H9 (cell line): ENCODE data around the gene CYBA. TPM values are rescaled to one million over a fixed set of nuclear protein-coding genes. Genes with fewer than 3 reads are reported as not detected.

Experiments used
- DNase-seq: peaks from one replicate; pipeline ENCODE4 v3.0.0-alpha.2; 2017
- H2AFZ ChIP-seq: one replicate; pipeline ENCODE4 v1.6.1; 2013; ENCODE audit warnings: mild to moderate bottlenecking, low read length, control low read depth, moderate library complexity
- H2AK5ac ChIP-seq: 2 replicates; pipeline ENCODE4 v1.6.1; 2013; ENCODE audit warnings: low read length, control low read depth, mixed read lengths; ENCODE audit not compliant: insufficient read length
- H2BK120ac ChIP-seq: one replicate; pipeline ENCODE4 v1.6.1; 2013; ENCODE audit warnings: low read depth, mild to moderate bottlenecking, low read length, control low read depth, inconsistent platforms; ENCODE audit not compliant: poor library complexity, severe bottlenecking
- H2BK12ac ChIP-seq: 2 replicates; pipeline ENCODE4 v1.6.1; 2013; ENCODE audit warnings: low read length, control low read depth, mixed read lengths, low read depth; ENCODE audit not compliant: insufficient read length
- H2BK15ac ChIP-seq: 2 replicates; pipeline ENCODE4 v1.6.1; 2013; ENCODE audit warnings: low read depth, low read length, control low read depth
- H2BK20ac ChIP-seq: one replicate; pipeline ENCODE4 v1.6.1; 2013; ENCODE audit warnings: low read depth, mild to moderate bottlenecking, low read length, control low read depth, inconsistent platforms; ENCODE audit not compliant: poor library complexity, severe bottlenecking
- H2BK5ac ChIP-seq: 2 replicates; pipeline ENCODE4 v1.6.1; 2013; ENCODE audit warnings: low read length, control low read depth, mixed read lengths; ENCODE audit not compliant: insufficient read length
- H3K14ac ChIP-seq: 2 replicates; pipeline ENCODE4 v1.6.1; 2013; ENCODE audit warnings: low read length, control low read depth; ENCODE audit not compliant: insufficient read depth
- H3K18ac ChIP-seq: 2 replicates; pipeline ENCODE4 v1.6.1; 2013; ENCODE audit warnings: low read depth, mild to moderate bottlenecking, mixed read lengths, low read length, control low read depth; ENCODE audit not compliant: insufficient read length
- H3K23ac ChIP-seq: 2 replicates; pipeline ENCODE4 v1.6.1; 2013; ENCODE audit warnings: low read length, control low read depth, mixed read lengths, low read depth; ENCODE audit not compliant: insufficient read length
- H3K23me2 ChIP-seq: 2 replicates; pipeline ENCODE4 v1.6.1; 2013; ENCODE audit warnings: low read depth, mild to moderate bottlenecking, mixed read lengths, low read length, control low read depth; ENCODE audit not compliant: insufficient read length, poor library complexity, severe bottlenecking
- H3K27ac ChIP-seq: 2 replicates; pipeline ENCODE4 v1.5.1; 2013; ENCODE audit warnings: low read length, control low read depth, mixed read lengths, low read depth; ENCODE audit not compliant: insufficient read length
- H3K27me3 ChIP-seq: 2 replicates; pipeline ENCODE4 v1.6.1; 2013; ENCODE audit warnings: low read length, control low read depth, inconsistent platforms; ENCODE audit not compliant: insufficient read depth
- H3K4ac ChIP-seq: 2 replicates; pipeline ENCODE4 v1.6.1; 2013; ENCODE audit warnings: low read depth, mild to moderate bottlenecking, control low read depth, inconsistent platforms, low read length, moderate library complexity
- H3K4me1 ChIP-seq: 2 replicates; pipeline ENCODE4 v1.6.1; 2013; ENCODE audit warnings: low read length, control low read depth, inconsistent platforms; ENCODE audit not compliant: insufficient read depth
- H3K4me2 ChIP-seq: 2 replicates; pipeline ENCODE4 v1.6.1; 2013; ENCODE audit warnings: low read length, control low read depth, mixed read lengths; ENCODE audit not compliant: insufficient read length, insufficient read depth
- H3K56ac ChIP-seq: 2 replicates; pipeline ENCODE4 v1.6.1; 2013; ENCODE audit warnings: low read depth, mild to moderate bottlenecking, mixed read lengths, low read length, control low read depth; ENCODE audit not compliant: insufficient read length
- H3K79me1 ChIP-seq: 2 replicates; pipeline ENCODE4 v1.6.1; 2013; ENCODE audit warnings: low read depth, mild to moderate bottlenecking, moderate library complexity, low read length, control low read depth, inconsistent platforms; ENCODE audit not compliant: insufficient read depth, poor library complexity, severe bottlenecking
- H3K79me2 ChIP-seq: 2 replicates; pipeline ENCODE4 v1.6.1; 2013; ENCODE audit warnings: low read length, control low read depth, inconsistent platforms; ENCODE audit not compliant: insufficient read depth
- H3K9ac ChIP-seq: 2 replicates; pipeline ENCODE4 v1.6.1; 2013; ENCODE audit warnings: low read length, control low read depth, mixed read lengths; ENCODE audit not compliant: insufficient read length; ENCODE audit errors: extremely low read depth
- H3K9me3 ChIP-seq: one replicate; pipeline ENCODE4 v1.6.1; 2013; ENCODE audit warnings: low read depth, low read length, inconsistent platforms; ENCODE audit not compliant: control insufficient read depth
- H3T11ph ChIP-seq: one replicate; pipeline ENCODE4 v1.6.1; 2013; ENCODE audit warnings: mild to moderate bottlenecking, low read length, control low read depth, inconsistent platforms
- H4K20me1 ChIP-seq: one replicate; pipeline ENCODE4 v1.6.1; 2013; ENCODE audit not compliant: control insufficient read depth, insufficient read length, insufficient read depth
- H4K5ac ChIP-seq: 2 replicates; pipeline ENCODE4 v1.6.1; 2013; ENCODE audit warnings: low read depth, mild to moderate bottlenecking, mixed read lengths, low read length, control low read depth; ENCODE audit not compliant: insufficient read length
- H4K8ac ChIP-seq: replicated peaks from 2 replicates; pipeline ENCODE4 v1.6.1; 2013; ENCODE audit warnings: low read length, control low read depth, mixed read lengths, low read depth; ENCODE audit not compliant: insufficient read length
- H4K91ac ChIP-seq: 2 replicates; pipeline ENCODE4 v1.6.1; 2013; ENCODE audit warnings: low read depth, mild to moderate bottlenecking, moderate library complexity, mixed read lengths, low read length, control low read depth; ENCODE audit not compliant: insufficient read length
- H3K27ac Mint-ChIP-seq, 3 experiments: 2 replicates in 2 of 3; 3 replicates in 1 of 3; pipeline ENCODE4 v1.8.0; 2020 to 2021; ENCODE audit warnings: mixed read lengths in 3 of 3, mild to moderate bottlenecking in 1 of 3, moderate library complexity in 1 of 3
- H3K27me3 Mint-ChIP-seq: 2 replicates; pipeline ENCODE4 v1.8.0; 2021; ENCODE audit warnings: low read depth, mild to moderate bottlenecking, moderate library complexity, mixed read lengths
- H3K36me3 Mint-ChIP-seq, 3 experiments: 2 replicates in 2 of 3; 3 replicates in 1 of 3; pipeline ENCODE4 v1.8.0; 2020 to 2021; ENCODE audit warnings: low read depth in 3 of 3, mixed read lengths in 3 of 3; ENCODE audit not compliant: insufficient read depth in 1 of 3
- H3K4me1 Mint-ChIP-seq, 2 experiments: 2 replicates each; pipeline ENCODE4 v1.8.0; 2020; ENCODE audit warnings: mixed read lengths in 2 of 2
- H3K4me3 Mint-ChIP-seq, 2 experiments: 2 replicates in 1 of 2; 3 replicates in 1 of 2; pipeline ENCODE4 v1.8.0; 2020 to 2021; ENCODE audit warnings: mild to moderate bottlenecking in 2 of 2, mixed read lengths in 2 of 2, moderate library complexity in 1 of 2
- H3K9me3 Mint-ChIP-seq, 2 experiments: 2 replicates in 1 of 2; 3 replicates in 1 of 2; pipeline ENCODE4 v1.8.0; 2020; ENCODE audit warnings: mild to moderate bottlenecking in 2 of 2, mixed read lengths in 2 of 2, moderate library complexity in 1 of 2
- CTCF ChIP-seq: fragments of 200-600 bp; sonication (generic); conservative IDR thresholded peaks from 3 replicates; pipeline ENCODE4 v1.8.0; 2021; ENCODE audit warnings: antibody characterized with exemption, mild to moderate bottlenecking
- WGBS: extraction: QIAGEN DNeasy Blood & Tissue Kit; methylation state at CpG from one replicate; pipeline ENCODE4 v1.1.7; 2013; ENCODE audit warnings: missing lambda C conversion rate, low lambda C conversion rate, mixed read lengths; ENCODE audit not compliant: insufficient read length; ENCODE audit errors: extremely low coverage; 5-methylcytosine and 5-hydroxymethylcytosine counted together
- total RNA-seq: library from RNA; stranded (reverse); gene quantifications from 2 replicates; pipeline ENCODE4 v1.2.1, GENCODE V29; 2021

Gene CYBA
- total RNA-seq, 1 experiment from 2014 or later, result 153 TPM

GRCh38 chr16:88651989-88652761 is 1.3 kb upstream of the CYBA start:
- Mint-ChIP-seq H3K4me1 (peaks cover 8 to 12% of the 10 kb centered on the region in 2 experiments), H3K4me3 (no peak overlapping the region; a peak in 1 of 5 replicates), H3K27me3 (no peaks in the 10 kb centered on the region), H3K27ac (no peak overlapping the region), H3K36me3 (peaks cover 10 to 31% (median 29%) of the 10 kb centered on the region in 3 experiments; a peak in 6 of 7 replicates), H3K9me3 (no peaks in the 10 kb centered on the region; a peak in 1 of 5 replicates)
- Histone ChIP-seq H4K20me1 (no peaks in the 10 kb centered on the region), H3K27me3 (no peaks in the 10 kb centered on the region), H3K18ac (no peak overlapping the region), H4K91ac (no peak overlapping the region), H3K9ac (no peak overlapping the region), H4K5ac (no peak overlapping the region), H4K8ac (no peak overlapping the region), H2BK120ac (no peak overlapping the region), H3K4me1 (no peaks in the 10 kb centered on the region; the same call in 1 of the 2 replicates), H3K56ac (no peak overlapping the region), H2AFZ (no peak overlapping the region), H3K23ac (no peak overlapping the region), H2BK15ac (no peak overlapping the region), H3K79me1 (peaks cover 3% of the 10 kb centered on the region), H3K27ac (no peak overlapping the region), H3K9me3 (no peaks in the 10 kb centered on the region), H3K4ac (no peak overlapping the region), H3K79me2 (no peaks in the 10 kb centered on the region), H2BK20ac (no peak overlapping the region), H3K4me2 (no peak overlapping the region), H3T11ph (no peak overlapping the region), H3K23me2 (peaks cover 17% of the 10 kb centered on the region), H2BK5ac (no peak overlapping the region), H2BK12ac (no peak overlapping the region), H3K14ac (no peak overlapping the region), H2AK5ac (no peak overlapping the region)
- DNase-seq, result no peak
- no CpG with 5 or more reads among the region's 29 CpGs for WGBS
- no peak for TF ChIP-seq CTCF
